GM13976 (cell line): ENCODE data around the gene CCR9.

Experiments used
- DNase-seq: peaks from one replicate; pipeline ENCODE4 v3.0.0; 2012; ENCODE audit warnings: low spot score
- in situ Hi-C: fragments of 300-500 bp; cut with MboI; formaldehyde crosslinking; loops from one replicate; pipeline ENCODE4 v1.12.0; 2022; ENCODE audit warnings: low sequenced_read_pairs, mixed read lengths, inconsistent platforms; ENCODE audit not compliant: unreplicated experiment
- TF ChIP-seq, protein P1 (sequence below): IDR thresholded peaks from 2 replicates; pipeline ENCODE4 v1.5.1; 2012; ENCODE audit warnings: borderline replicate concordance, mild to moderate bottlenecking; ENCODE audit not compliant: insufficient read depth; ENCODE audit errors: extremely low read depth, missing control alignments, control extremely low read depth

The CCR9 gene

DNA sequence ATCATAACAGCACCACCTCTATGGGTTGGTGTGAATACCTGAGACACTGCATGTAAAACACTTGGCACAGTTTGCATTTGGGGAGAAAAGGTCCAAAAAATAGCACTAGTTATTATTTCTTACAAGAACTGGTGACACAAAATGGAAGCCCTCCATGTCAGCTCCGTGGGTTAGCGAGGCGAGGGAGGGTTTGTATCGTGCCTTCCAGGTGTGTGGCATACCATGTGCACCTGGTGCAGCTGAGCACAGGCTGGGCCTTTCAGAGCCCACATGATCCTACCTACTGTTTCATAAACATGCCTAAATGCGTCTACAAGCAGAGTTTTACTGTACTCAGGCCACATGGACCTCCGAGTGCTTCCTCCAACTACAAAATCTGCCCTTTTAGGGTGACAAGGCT is 62.5 kb downstream of the CCR9 start:
- in situ Hi-C loops = loop anchor here (10.0 kb wide), 2 partner anchors 256 to 426 kb away; partner anchors contain the start of genes CCR1 and CCR5
- no peak for DNase-seq
- TF ChIP-seq, protein P1, sequence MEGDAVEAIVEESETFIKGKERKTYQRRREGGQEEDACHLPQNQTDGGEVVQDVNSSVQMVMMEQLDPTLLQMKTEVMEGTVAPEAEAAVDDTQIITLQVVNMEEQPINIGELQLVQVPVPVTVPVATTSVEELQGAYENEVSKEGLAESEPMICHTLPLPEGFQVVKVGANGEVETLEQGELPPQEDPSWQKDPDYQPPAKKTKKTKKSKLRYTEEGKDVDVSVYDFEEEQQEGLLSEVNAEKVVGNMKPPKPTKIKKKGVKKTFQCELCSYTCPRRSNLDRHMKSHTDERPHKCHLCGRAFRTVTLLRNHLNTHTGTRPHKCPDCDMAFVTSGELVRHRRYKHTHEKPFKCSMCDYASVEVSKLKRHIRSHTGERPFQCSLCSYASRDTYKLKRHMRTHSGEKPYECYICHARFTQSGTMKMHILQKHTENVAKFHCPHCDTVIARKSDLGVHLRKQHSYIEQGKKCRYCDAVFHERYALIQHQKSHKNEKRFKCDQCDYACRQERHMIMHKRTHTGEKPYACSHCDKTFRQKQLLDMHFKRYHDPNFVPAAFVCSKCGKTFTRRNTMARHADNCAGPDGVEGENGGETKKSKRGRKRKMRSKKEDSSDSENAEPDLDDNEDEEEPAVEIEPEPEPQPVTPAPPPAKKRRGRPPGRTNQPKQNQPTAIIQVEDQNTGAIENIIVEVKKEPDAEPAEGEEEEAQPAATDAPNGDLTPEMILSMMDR = no peak

DNA sequence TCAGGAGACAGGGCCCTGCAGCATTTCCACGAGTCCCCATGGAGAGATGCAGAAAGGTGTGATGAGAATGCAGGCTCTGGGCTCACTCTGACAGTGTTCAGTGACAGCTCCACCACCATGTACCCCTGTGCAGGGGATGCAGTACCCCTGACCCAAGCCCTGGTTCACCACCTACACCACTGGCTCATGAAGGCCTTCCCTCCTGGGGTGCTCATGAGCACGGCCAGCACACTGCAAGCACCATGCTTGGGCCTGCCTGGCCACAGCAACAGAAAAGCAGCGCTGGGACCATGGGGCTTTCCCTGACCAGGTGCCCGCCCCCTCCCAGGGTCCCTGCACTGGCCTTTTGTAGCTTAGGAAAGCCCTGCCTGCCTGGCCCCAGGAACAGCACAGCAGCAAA is 63.1 kb downstream of the CCR9 start:
- DNase-seq = no peak
- in situ Hi-C loops = loop anchor here (10.0 kb wide), 2 partner anchors 255 to 425 kb away; partner anchors contain the start of genes CCR1 and CCR5

DNA sequence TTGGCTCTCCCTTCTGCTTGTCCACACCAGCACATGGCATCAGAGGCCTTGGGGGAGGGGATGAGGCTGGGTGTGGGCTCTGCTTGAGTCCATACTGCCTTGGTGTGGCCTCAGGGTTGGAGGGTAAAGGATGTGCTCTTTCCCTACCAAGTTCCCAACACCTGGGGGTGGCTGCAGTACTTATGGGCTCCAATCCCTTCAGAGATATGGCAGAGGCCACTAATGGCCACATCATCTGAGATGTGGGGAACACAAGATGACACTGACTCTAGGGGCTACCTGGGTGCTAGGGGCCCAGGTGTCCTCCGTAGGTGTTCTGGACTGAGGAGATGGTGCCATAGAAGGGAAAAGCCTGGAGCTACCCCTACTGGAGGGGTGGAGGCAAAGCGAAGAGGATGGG is 63.8 kb downstream of the CCR9 start:
- in situ Hi-C loops = no loop called here
- DNase-seq = no peak
- TF ChIP-seq, protein P1 = no peak

More for the DNA sequence above, 63.1 kb downstream of the CCR9 start:
- TF ChIP-seq, protein P1 = no peak

DNA sequence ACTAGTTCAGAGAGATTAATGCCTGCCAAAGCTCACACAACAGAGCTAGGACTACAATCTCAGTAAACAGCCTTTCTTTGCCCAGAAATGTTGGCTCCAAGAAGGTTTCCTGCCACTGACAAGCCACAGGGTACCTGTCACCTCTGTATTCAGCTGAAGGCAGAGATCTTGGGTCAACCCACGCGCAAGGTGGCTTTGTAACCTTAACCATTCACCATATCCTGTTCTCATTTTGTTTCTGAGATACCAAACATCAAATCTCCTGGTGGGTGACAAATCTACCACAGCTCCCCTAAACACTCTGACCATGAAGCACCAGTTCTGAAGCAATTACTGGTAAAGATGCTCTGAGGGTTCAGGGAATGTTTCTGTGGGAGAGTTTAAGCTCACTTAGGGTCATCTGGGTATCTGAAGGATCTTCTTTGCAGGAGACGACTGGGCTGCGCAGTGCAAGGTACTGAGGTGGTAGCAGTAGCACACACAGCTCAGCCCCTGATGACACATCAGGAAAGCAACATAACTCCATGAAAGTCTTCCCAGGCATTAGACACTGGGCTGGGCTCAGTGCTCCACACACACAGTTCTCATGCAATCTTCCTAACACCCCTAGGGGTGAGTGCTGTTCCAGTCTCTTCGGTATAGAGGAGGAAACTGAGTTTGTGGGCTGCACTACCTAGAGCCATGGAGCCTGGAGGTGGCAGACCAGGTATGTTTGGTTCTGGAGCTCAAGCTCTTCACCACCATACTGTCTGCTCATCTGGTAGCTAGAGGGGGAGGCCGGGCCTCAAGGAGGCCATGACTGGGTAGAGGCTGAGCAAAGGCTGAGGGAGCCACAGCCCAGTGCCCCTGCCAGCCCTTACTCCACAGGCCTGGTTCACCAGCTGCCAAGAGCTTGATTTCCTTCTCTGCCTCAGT is 64.6 kb downstream of the CCR9 start:
- DNase-seq = no peak
- TF ChIP-seq, protein P1 = no peak
- in situ Hi-C loops = no loop called here

DNA sequence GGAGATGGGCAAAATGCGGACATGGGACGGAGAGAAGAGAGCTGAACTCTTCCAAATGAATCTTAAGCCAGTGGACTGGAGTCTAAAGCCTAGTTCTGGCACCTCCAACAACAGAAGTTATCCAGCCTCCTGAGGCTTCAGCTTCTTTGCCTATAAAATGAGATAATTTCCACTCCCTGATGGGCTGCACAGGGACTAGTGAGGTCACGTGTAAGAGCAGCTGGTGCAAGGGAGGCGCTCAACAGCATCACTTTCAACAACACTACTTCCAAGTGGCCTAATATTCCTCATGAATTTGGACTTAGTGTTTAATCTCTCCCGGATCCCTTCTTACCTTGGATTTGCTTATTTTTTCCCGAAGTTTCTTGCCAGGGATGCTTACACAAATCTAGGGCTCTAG is 65.6 kb downstream of the CCR9 start:
- TF ChIP-seq, protein P1 = no peak

DNA sequence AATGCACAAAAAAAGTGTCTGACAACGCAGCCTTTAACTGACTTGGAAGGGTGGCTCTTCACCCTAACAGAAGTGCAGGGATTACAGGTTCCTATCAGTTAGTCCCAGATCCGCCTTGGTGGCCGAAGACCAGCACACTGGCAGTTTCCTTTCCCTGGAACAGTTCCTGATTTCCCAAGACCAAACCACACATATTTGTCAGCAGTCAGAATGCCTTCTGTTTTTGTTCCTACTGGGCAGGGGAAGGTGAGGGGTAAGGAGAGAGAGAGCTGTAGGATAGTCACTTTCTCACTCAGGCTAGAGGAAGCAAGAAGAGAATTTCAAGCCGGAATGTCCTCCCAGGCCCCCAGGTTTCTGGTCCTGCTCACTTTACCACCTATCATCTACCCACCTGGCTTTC is 66.1 kb downstream of the CCR9 start:
- no peak for DNase-seq
- in situ Hi-C loops = no loop called here

More for the DNA sequence above, 65.6 kb downstream of the CCR9 start:
- no peak for DNase-seq
- in situ Hi-C loops = no loop called here

More for the DNA sequence above, 66.1 kb downstream of the CCR9 start:
- TF ChIP-seq, protein P1 = no peak
